Stimulated activated CD8-positive, alpha-beta memory T cell treated with anti-CD3 and anti-CD28 coated beads, Interleukin-7, amount 100 ng/mL, for 24 hours (primary cell): Measurements from ENCODE around the gene RAD17.
"Not testable (repeated sequence)": the region's sequence is repeated elsewhere in the genome, so short reads cannot be mapped to it uniquely, and the experiment has no call there.

Source experiments
- DNase-seq: peaks from one replicate; pipeline ENCODE4 v3.0.0-alpha.2; 2020; ENCODE audit warnings: low read depth

Gene RAD17

DNA sequence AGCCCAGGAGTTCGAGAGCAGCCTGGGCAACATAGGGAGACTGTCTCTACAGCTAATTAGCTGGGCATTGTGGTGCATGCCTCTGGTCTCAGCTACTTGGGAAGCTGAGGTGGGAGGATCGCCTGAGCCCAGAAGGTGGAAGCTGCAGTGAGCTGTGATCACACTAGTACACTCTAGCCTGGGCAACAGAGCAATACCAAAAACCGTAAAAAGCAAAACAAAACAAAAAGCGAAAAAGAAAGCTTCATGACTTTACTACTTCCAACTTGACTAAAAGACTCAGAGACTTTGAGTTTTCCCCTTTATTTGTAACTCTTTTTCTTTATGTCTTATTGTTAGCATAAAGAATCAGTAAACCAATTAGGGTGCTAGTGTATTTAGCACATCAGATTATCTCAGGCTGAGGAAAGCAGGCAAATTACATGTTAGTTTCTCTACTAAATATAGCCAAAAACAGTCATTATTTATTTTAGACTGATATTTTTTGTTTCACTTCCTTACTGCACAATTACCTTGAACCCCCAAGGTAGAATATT, 5.4 kb downstream of the RAD17 start:
- DNase-seq, result no peak

- DNase-seq, result no peak
These were observed 8.8 kb downstream of the RAD17 start for GRCh38 chr5:69378376-69378775.

DNA sequence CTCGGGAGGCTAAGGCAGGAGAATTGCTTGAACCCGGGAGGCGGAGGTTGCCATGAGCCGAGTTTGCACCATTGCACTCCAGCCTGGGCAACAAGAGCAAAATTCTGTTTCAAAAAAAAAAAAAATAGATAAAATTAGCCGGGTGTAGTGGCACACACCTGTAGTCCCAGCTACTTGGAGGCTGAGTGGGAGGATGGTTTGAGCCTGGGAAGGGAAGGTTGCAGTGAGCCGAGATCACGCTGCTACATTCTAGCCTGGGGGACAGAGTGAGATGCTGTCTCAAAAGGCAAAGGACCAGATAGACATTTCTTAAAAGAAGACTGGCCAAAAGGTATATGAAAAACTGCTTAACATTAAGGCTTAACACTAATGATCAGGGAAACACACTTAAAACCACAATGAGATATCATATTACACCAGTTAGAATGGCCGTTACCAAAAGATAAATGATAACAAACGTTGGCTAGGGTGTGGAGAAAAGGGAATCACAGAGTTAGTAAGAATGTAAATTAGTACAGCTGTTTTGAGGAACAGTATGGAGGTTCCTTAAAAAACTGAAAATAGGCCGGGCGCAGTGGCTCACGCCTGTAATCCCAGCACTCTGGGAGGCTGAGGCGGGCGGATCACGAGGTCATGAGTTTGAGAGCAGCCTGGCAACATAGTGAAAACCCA, 35.2 kb downstream of the RAD17 start:
- DNase-seq, result no peak

DNA sequence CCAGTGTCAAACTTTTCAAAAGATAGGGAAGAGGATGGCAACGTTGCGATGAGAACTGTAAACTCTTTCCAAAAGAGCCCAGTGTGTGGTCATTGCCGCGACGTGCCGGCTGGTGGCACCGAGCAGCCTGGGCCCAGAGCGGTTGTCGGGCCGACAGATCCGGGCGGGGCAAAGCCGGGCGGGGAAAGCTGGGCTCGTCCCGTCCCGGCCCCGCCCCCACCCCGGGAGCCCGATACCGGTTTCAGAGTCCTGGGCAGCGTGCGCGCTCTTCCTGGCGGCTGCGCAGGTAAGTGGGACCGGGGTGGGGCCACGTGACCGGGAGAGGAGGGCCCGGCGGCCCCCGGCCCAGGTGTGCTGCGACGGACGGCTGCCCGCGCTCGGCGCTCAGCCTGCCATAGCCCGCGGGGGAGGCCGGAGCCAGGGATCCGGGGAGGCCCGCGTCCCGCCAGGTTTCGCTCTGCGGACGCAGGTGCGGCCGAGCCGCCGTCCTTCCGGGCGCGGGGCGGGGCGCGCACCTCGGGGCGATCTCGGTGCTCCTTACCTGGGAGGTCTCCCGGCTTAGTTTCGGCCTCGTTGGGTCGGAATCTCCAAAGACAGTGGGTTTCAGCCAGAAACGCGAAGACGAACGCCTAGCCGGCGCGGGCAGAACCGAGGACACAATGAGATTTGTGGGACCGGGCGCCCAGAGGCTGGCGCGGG, 45.4 kb downstream of the RAD17 start, which contains the start of gene MARVELD2:
Gene MARVELD2 (plus strand): TSS at position 232 of the 699 bp plus-strand sequence. CDS start 4,270 bp downstream, outside the sequence.
- DNase-seq, result no peak

GRCh38 chr5:69415584-69415958, 46.0 kb downstream of the RAD17 start:
- no peak for DNase-seq

DNA sequence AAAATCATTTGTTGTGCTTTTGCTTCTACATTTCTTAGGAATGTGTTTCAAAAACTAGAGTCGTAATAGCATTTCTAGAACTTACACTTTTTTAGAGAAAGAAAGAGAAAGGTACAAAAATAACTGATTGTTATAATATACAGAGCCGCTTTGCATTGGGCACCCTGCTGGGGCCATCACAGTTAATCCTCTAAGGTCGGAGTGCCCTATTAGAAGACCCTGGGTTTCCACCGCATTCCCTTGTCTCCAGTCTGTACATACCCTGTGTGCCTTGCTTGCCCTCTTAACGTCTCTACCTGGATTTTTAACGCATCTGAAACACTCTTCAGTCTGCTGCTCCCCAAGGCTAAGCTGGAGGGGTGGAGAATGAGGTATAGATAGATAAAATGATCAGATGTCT, 46.6 kb downstream of the RAD17 start:
- DNase-seq, result no peak

DNA sequence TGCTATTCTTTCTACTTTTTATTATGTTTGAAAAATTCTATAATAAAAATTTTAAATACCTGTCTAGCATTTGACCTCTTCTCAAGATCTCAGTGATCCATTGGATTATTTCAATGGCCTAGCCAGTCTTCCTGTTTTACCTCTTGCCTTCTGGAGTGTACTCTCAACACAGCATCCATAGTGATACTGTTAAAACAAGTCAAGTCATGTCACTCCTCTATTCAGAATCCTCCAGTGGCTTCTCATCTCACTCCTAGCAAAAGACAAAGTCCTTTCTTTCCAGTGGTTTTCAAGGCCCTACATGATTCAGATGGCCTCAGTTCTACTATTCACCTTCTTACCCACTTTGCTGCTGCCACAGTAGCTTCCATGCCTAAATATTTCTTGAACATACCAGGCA, 47.1 kb downstream of the RAD17 start:
- no peak for DNase-seq

DNA sequence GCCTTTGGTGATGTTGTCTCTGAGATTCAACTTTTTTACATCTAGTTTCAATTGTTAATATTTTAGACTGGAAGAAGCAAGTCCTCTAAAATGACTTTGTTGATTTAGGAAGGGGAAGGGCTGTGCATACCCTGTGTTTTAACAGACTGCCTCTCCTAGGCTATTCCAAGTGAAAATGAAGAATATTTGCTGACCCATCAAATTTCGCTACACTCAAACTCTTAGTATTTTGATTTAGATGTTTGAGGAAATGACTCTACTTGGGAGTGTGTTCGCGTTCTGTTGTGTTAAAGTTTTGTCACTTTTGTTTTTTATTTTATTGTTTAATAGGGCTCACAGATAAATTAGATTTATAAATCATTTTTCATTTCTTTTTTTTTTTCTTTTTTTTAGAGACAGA, 48.9 kb downstream of the RAD17 start:
- DNase-seq, result no peak

DNA sequence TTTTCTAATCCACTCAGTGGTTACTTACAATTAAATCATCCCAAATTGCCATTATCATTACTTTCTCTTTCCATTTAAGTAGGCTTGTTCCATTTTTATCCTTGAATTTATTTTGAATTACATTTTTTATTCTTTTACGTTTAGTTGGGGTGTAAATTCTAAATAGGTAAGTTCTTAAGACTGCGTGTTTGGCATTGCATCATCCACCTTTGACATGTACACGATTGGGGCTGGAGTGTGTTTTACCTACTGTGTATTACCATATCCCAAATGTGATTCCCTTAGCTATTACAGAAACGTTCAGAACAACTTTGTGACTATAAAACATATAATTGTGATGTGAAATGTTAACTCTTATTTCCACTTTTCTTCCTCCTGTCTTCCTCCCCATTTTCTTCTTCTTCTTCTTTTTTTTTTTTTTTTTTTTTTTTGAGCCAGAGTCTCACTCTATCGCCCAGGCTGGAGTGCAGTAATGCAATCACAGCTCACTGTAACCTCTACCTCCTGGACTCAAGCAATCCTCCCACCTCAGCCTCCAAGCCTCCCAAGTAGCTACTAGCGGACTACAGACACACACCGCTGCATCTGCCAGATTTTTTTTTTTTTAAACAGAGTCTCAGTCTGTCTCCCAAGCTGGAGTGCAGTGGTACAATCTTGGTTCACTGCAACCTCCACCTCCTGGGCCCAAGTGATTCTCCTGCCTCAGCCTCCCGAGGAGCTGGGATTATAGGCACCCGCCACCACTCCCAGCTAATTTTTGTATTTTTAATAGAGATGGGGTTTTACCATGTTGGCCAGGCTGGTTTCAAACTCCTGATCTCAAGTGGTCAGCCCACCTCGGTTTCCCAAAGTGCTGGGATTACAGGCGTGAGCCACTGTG, 62.0 kb downstream of the RAD17 start:
- DNase-seq, result no peak

- no peak for DNase-seq
These were observed 63.0 kb downstream of the RAD17 start for GRCh38 chr5:69432412-69433206.

DNA sequence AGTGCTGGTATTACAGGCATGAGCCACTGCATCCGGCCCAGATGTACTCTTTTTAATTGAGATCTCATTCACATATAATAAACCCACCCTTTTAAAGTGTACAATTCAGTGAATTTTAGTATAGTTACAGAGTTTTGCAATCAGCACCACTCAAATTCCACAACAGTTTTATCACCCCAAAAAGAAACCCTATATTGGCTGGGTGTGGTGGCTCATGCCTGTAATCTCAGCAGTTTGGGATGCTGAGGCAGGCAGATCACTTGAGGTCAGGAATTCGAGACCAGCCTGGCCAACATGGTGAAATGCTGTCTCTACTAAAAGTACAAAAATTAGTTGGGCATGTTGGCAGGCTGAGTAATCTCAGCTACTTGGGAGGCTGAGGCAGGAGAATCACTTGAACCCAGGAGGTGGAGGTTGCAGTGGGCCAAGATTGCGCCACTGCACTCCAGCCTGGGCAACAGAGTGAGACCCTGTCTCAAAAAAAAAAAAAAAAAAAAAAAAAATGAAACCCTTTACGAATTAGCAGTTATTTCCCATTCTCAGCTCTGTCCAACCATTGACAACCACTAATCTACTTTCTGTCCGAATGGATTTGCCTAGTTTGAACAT, 65.8 kb downstream of the RAD17 start:
- not testable (repeated sequence) for DNase-seq

DNA sequence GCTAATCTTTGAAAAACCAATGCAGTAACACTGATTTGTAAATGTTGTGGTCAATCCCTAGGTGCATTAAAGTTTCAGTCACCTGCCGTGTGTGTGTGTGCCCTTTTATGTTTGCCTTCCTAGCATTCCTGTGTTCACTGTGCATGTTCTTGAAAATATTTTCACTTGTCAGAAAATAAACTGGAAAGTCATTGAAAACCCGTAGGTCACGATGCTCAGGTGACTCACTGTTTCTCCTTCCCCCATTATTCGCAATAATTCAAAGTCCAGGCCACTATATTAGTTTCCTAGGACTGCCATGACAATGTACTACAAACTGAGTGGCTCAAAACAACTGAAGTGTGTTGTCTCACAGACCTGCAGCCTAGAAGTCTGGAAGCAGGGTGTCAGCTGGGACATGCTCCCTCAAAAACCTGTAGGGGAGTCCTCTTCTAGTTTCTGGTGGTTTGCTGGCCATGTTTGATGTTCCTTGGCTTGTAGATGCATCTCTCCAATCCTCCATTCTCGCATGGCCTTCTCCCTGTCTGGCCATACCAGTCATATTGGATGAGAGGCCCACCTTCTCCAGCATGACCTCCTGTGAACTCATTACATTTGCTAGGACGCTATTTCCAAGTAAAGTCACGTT, 74.6 kb downstream of the RAD17 start:
- no peak for DNase-seq

DNA sequence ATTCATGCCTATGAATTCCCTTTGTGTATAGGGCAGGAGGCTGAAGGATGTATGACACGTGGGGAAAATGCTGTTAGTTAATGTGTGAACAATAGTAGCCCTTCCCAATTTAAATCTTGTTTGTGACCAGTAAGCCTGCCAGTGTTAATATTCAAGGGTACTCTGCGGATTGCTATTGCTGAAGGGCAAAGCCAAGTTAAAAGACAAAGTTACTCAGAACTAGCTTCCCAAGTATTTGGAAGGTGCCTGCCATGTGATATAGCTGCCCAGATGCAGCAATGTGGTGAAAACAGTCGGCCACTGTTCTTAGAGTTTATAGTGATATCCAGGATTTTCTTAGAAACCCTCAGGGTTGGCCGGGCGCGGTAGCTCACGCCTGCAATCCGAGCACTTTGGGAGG, 79.9 kb downstream of the RAD17 start:
- DNase-seq, result no peak

DNA sequence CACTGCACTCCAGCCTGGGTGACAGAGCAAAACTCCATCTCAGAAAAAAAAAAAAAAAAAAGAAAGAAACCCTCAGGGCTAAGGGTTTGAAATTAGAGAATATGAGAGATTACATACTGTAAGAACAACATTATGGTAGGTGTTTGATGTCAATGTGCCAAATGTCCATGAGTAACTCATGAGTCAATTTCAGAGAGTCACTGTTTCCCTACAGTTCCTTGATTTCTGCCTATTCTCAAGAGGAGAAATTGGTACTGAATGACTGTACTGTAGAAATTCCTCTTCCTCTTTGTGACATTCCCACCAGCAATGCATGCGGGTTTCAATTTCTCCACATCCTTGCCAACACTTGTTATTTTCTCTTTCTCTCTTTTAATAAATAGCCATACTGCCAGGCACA, 80.5 kb downstream of the RAD17 start:
- DNase-seq, result no peak

- DNase-seq, result not testable (repeated sequence)
These were observed 80.9 kb downstream of the RAD17 start for GRCh38 chr5:69450527-69450926.

GRCh38 chr5:69451941-69452647, 82.5 kb downstream of the RAD17 start:
- no peak for DNase-seq

DNA sequence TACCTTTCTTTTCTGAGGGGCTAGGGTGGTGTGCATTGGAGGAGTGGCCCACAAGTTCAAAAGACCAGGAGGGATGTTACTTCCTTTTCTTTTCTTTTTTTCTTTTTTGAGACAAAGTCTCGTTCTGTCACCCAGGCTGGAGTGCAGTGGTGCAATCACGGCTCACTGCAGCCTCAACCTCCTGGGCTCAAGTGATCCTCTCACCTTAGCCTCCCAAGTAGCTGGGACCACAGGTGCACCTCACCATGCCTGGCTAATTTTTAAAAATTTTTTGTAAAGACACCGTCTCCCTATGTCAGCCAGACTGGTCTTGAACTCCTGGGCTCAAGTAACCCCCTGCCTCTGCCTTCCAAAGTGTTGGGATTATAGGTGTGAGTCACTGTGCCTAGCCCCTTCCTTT, 83.9 kb downstream of the RAD17 start:
- not testable (repeated sequence) for DNase-seq

GRCh38 chr5:69454460-69455249, 85.0 kb downstream of the RAD17 start:
- no peak for DNase-seq

DNA sequence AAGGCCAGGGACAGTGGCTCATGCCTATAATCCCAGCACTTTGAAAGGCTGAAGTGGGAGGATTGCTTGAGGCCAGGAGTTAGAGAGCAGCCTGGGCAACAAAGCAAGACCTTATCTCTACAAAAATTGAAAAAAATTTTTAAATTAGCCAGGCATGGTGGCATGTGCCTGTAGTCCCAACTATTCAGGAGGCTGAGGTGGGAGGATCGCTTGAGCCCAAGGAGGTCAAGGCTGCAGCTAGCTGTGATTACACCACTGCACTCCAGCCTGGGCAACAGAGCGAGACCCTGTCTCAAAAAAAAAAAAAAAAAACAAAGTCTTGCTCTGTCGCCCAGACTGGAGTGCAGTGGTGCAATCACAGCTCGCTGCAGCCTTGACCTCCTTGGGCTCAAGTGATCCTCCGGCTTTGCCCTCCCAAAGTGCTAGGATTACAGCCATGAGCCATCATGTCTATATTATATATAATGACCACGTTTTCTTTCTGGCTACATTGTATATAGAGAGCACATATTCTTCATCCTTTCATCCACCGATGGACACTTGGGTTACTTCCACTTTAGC, 85.9 kb downstream of the RAD17 start:
- not testable (repeated sequence) for DNase-seq
